Activated naive CD8-positive, alpha-beta T cell treated with anti-CD3 and anti-CD28 coated beads for 36 hours (primary cell): ENCODE measurements around the gene PLPPR1. TPM values are rescaled to one million over a fixed set of nuclear protein-coding genes. Genes with fewer than 3 reads are reported as not detected.
A peak's percentile ranks its signal among the peaks of the same experiment; 100 is the strongest.

ENCODE experiments used
- DNase-seq: peaks from one replicate; pipeline ENCODE4 v3.0.0; 2021
- H3K27ac Mint-ChIP-seq: one replicate; pipeline ENCODE4 v1.8.0; 2022; ENCODE audit warnings: mild to moderate bottlenecking, moderate library complexity, mixed read lengths
- H3K27me3 Mint-ChIP-seq: one replicate; pipeline ENCODE4 v1.8.0; 2022; ENCODE audit warnings: mild to moderate bottlenecking, mixed read lengths
- H3K36me3 Mint-ChIP-seq: one replicate; pipeline ENCODE4 v1.8.0; 2021; ENCODE audit warnings: mild to moderate bottlenecking, mixed read lengths
- H3K4me1 Mint-ChIP-seq: one replicate; pipeline ENCODE4 v1.8.0; 2021; ENCODE audit warnings: mixed read lengths
- H3K4me3 Mint-ChIP-seq: one replicate; pipeline ENCODE4 v1.8.0; 2022; ENCODE audit warnings: mild to moderate bottlenecking, moderate library complexity, mixed read lengths
- H3K9me3 Mint-ChIP-seq: one replicate; pipeline ENCODE4 v1.8.0; 2022; ENCODE audit warnings: mixed read lengths
- total RNA-seq, 2 experiments: library from RNA; stranded (reverse); gene quantifications; one replicate each; pipeline ENCODE4 v1.2.3, GENCODE V29; 2021

Gene PLPPR1
- not detected for total RNA-seq

DNA sequence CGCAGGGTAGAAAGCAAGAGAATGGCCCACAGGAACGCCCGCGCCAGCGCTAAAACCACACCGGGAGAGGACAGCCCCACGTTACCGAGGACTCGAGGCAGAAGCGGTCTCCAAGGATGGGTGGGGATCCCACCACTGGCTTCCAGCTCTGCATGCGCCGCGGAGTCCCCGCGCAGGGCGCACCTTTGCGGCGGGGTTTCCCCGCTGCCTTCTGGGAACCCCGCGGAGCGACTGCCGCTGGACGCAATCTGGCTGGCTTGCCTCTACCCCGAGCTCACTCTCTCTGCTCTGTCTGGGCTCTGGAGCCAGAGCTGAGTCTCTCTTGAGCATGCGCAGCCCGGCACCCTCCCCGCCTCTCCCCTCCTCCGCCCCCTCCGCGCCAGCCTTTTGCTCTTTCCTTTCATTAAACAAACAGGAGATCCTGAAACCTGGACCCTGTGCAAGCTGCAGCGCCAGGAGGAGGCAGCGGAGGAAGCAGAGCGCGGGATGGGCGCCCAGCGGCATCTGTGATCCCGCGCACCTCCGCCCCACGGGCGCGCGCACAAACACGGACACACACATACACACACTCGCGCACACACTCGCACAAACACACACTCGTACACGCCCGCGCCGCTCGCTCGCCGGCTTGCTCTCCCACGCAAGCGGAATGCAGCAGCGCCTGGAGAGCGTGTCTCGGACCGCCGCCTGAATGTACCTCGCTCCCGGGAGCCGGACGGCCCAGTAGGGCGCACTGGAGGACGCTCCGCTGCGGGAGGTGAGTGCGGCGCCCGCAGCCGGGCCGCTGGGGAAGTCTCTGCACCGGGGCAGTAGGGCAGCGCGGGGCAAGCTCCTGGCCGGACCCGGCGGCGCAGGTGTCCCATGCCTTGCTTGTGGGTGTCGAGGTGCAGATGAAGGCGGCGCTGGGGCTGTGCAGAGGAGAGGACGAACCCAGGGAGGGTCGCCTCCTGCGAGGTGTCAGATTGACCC, at the start of gene PLPPR1:
Gene PLPPR1 (plus strand): TSS at position 382 of the 969 bp plus-strand sequence.
- no peaks in the 10 kb centered on the region for H3K36me3 Mint-ChIP-seq
- DNase-seq: peak; percentile 5

DNA sequence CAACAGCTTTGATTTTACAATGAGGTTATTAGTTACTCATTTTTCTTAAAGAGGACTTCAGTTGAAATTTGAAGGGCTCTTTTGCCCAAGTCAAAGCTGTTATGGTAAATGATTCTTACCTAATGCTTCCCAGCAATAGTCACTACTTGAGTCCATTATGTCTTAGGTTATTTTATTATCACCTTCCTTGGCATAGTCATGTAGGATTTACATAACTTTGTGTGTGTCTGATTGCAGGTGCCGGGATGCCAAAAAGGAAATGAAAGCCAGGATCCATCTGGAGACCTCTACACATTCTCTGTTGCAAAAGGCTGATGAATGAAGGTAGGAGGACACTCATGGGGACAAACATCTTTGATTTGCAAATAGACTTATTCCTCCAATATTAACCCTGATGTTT, 38.8 kb upstream of the PLPPR1 start:
- Mint-ChIP-seq H3K9me3 (no peaks in the 10 kb centered on the region), H3K4me1 (no peaks in the 10 kb centered on the region), H3K27ac (no peak overlapping the region), H3K36me3 (no peaks in the 10 kb centered on the region), H3K27me3 (no peaks in the 10 kb centered on the region), H3K4me3 (no peak overlapping the region)
- no peak for DNase-seq

More for the DNA sequence above, at the start of gene PLPPR1:
- Mint-ChIP-seq H3K9me3 (no peaks in the 10 kb centered on the region), H3K27me3 (peaks cover 58% of the 10 kb centered on the region), H3K4me1 (peaks cover 3% of the 10 kb centered on the region), H3K4me3 (peak within 1 kb of the TSS; percentile 12), H3K27ac (no peak within 1 kb of the TSS)

DNA sequence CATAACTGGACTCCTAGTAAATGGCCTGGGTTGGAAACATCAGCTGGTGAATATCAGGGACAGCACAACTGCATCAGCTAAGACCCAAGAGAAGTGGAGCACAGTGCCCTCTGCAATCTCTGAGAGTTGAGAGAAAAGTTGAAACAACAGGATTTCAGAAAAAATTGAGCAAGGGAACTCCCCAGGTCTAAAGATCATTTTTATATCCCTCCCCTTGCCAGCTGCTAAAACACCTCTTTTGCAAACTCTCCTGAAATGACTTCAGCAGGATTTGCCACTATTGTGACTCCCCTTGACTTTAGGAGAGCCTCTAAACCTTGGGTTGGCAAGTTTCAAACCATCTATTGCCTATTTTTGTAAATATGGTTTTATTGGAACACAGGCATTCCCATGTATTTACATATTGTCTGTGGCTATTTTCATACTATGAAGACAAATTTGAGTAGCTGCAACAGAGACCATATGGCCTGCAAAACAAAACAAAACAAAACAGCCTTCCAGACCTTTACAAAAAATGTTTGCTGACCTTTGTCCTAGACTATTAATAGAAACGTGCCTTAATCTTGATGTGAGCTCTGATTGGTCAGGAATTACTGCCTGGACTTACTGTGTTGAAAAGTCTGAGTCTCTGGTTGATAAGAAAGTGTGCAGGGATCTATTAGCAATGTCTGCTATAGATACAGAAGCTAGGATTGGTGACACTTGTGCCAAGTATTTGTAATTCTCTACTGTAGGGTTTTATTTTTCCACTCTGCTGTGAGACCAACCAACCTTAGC, 37.7 kb upstream of the PLPPR1 start:
- no peak overlapping the region for H3K4me3 Mint-ChIP-seq
- no peak overlapping the region for H3K27ac Mint-ChIP-seq
- no peaks in the 10 kb centered on the region for H3K36me3 Mint-ChIP-seq
- no peaks in the 10 kb centered on the region for H3K4me1 Mint-ChIP-seq
- no peaks in the 10 kb centered on the region for H3K9me3 Mint-ChIP-seq
- no peak for DNase-seq
- no peaks in the 10 kb centered on the region for H3K27me3 Mint-ChIP-seq

DNA sequence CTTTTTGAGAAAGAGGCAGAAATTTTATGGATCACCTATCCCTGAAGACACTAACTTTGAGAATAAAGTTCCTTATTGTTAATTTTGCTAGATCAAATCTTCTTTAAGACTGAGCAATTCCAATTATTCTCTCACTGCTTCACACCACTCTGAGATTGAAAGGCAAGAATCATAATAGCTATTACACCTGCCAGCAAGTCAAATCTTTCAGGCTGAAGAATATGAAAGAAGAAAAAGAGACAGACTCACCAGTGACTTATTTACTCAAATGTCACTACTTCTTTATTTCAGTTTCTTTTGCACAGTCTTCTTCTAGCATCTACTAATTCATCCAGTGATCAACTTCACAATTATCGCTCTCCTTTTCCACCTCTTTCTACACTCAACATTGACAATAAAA, 35.9 kb upstream of the PLPPR1 start:
- no peaks in the 10 kb centered on the region for H3K4me1 Mint-ChIP-seq

DNA sequence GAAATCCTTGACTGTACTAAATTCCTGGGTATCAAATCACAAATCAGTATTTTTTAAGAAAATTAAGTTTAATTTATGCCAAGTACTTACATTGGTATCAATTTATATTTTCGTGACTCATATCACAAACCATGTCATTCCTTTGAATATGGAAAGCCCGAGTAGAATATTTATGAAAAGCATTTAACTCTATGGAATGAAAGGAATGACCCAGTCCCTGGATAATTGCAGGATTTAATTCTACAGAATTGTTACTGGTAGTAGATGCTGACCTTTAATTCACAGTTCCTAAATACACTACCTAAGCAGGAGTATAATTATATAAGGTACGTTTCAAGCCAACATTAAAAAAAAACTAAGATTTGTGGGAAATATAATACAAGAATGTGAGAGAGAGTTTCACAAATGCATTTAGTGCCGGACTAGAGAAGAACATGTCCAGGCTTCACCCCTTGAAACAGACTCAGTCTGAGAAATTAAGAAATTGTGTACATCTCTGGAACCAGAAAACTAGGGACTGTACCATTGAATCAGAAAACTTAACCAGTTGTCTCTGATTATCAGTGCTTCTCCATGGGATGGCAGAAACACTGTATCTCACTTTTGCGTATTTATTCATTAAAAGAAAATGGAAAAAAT, 28.5 kb upstream of the PLPPR1 start:
- no peaks in the 10 kb centered on the region for H3K36me3 Mint-ChIP-seq
- no peaks in the 10 kb centered on the region for H3K27me3 Mint-ChIP-seq
- no peak for DNase-seq
- H3K4me3 Mint-ChIP-seq: no peak overlapping the region
- H3K4me1 Mint-ChIP-seq: no peaks in the 10 kb centered on the region
- no peaks in the 10 kb centered on the region for H3K9me3 Mint-ChIP-seq
- H3K27ac Mint-ChIP-seq: no peak overlapping the region

More for the DNA sequence above, 35.9 kb upstream of the PLPPR1 start:
- Mint-ChIP-seq H3K9me3 (no peaks in the 10 kb centered on the region), H3K4me3 (no peak overlapping the region), H3K27me3 (no peaks in the 10 kb centered on the region), H3K27ac (no peak overlapping the region), H3K36me3 (no peaks in the 10 kb centered on the region)
- no peak for DNase-seq

DNA sequence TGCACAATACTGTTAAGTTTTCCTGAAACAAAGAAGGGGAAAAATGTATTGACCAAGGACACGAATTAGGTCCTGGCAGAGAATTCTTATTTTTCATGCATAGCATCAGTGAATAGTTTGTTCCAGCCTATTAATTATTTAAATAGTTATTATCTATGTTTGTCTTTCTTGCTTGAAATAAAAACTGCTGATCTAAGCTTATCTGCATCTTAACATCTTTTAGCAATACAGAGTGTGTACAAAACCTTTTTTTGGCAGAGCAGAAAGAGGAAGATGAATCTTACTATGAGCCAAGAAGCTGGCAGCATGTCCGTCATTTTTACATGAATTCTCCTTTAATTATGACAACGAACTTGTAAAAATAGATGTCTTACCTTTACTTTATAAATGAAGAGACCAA, 23.3 kb upstream of the PLPPR1 start:
- no peaks in the 10 kb centered on the region for H3K9me3 Mint-ChIP-seq
- H3K36me3 Mint-ChIP-seq: no peaks in the 10 kb centered on the region
- no peak overlapping the region for H3K27ac Mint-ChIP-seq
- H3K27me3 Mint-ChIP-seq: no peaks in the 10 kb centered on the region
- H3K4me1 Mint-ChIP-seq: no peaks in the 10 kb centered on the region
- no peak overlapping the region for H3K4me3 Mint-ChIP-seq
- DNase-seq: no peak

DNA sequence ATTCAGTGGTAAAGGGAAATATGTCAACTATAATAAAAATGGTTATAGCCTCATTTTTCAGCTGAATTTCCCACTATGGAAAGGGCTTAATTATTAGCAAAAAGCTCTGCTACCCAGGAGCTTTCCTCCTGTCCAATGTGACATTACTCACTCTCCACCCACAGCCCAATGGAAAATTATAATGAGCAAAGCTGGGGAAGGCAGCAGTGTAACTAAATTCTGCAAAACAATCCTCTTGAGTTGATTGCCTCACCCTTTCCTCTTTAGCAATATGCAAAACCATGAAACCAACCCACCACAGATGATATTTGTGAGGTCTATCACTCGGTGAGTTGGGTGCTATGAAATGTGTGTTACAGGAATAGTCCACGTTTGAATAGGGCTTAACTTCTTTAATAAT, 14.0 kb upstream of the PLPPR1 start:
- Mint-ChIP-seq H3K4me3 (no peak overlapping the region), H3K27ac (no peak overlapping the region), H3K9me3 (no peaks in the 10 kb centered on the region), H3K4me1 (no peaks in the 10 kb centered on the region), H3K27me3 (no peaks in the 10 kb centered on the region), H3K36me3 (no peaks in the 10 kb centered on the region)
- DNase-seq: no peak

DNA sequence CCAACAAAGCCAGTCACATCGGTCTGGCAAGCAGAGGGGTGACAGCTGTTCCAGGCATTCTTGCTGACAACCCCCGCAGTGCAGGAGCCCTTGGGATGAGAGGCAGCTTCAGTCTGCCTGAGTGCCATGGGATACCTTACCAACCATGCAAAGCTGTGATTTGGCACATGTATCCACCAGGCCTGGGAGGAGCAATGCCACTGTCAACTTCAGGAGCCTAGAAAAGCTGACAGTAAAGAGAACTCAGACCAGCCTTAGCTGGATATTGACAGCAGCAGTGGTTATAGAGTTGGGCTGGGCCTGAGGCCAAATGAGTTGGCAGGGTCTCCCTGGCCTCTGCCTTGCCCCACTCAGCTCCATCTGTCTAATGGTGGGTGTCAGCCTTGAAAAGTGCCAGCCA, 10.1 kb upstream of the PLPPR1 start:
- Mint-ChIP-seq H3K36me3 (no peaks in the 10 kb centered on the region), H3K4me3 (no peak overlapping the region), H3K4me1 (no peaks in the 10 kb centered on the region), H3K9me3 (no peaks in the 10 kb centered on the region), H3K27me3 (no peaks in the 10 kb centered on the region), H3K27ac (no peak overlapping the region)
- DNase-seq: no peak

DNA sequence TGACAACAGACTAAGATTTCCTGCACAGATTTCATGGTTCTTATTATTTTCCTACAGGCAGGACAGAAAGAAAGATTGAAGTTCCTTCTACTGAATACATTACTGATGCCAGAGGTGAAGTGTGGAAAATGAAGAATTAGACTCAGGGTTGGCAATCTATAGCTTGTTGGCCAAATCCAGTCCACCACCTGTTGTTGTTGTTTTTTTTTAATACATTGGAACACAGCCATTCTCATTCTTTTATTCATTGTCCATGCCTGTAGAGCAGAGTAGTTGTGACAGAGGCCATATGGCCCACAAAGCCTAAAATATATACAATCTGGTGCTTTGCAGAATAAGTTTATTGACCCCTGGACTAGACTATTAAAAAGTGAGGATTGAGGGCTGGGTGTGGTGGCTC, 5.8 kb upstream of the PLPPR1 start:
- no peak overlapping the region for H3K27ac Mint-ChIP-seq
- peaks cover 17% of the 10 kb centered on the region for H3K27me3 Mint-ChIP-seq
- no peaks in the 10 kb centered on the region for H3K9me3 Mint-ChIP-seq
- no peaks in the 10 kb centered on the region for H3K4me1 Mint-ChIP-seq
- DNase-seq: no peak
- no peak overlapping the region for H3K4me3 Mint-ChIP-seq
- H3K36me3 Mint-ChIP-seq: no peaks in the 10 kb centered on the region

DNA sequence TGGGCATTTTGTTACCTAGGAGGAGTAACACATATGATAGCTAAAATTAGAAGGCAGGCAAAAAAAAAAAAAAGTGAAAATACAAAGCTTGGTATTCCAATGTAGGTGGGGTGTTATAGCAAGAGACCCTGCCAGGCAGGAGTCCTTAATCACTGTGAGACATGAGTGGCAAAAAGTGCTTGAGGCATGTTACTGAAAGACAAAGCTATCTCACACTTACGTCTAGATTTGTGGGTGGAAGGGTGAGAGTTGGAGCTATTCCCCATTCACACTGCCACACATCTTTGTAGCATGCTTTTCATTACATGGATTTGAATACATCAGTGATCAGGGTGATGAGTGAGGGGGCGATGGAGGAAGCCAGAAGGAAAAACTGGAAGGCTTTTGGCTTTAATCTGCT, 2.6 kb upstream of the PLPPR1 start:
- no peaks in the 10 kb centered on the region for H3K9me3 Mint-ChIP-seq
- no peak overlapping the region for H3K4me3 Mint-ChIP-seq
- DNase-seq: no peak
- no peaks in the 10 kb centered on the region for H3K36me3 Mint-ChIP-seq
- no peak overlapping the region for H3K27ac Mint-ChIP-seq
- peaks cover 3% of the 10 kb centered on the region for H3K4me1 Mint-ChIP-seq
- peaks cover 47% of the 10 kb centered on the region for H3K27me3 Mint-ChIP-seq

DNA sequence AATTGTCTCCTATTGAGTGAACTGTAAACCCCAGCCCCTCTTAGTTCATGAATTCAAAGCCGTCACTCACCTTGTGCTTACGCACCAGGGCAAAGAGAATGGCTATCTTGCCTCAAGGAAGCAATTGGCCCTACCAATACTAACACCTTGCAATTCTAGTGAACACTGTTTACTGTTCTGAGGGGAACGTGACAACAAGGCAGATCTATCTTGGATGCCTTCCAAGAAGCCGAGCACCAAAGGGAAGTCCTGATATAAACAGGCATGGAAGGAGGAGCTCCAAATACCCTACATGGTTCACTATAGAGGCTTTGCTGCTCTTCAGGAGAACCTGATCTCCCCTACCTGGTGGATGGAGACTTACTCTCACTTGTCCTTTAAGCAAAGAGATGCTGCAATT, 1.7 kb upstream of the PLPPR1 start:
- Mint-ChIP-seq H3K4me3 (no peak overlapping the region), H3K27me3 (peaks cover 54% of the 10 kb centered on the region), H3K4me1 (peaks cover 3% of the 10 kb centered on the region), H3K27ac (no peak overlapping the region), H3K36me3 (no peaks in the 10 kb centered on the region), H3K9me3 (no peaks in the 10 kb centered on the region)
- DNase-seq: no peak

DNA sequence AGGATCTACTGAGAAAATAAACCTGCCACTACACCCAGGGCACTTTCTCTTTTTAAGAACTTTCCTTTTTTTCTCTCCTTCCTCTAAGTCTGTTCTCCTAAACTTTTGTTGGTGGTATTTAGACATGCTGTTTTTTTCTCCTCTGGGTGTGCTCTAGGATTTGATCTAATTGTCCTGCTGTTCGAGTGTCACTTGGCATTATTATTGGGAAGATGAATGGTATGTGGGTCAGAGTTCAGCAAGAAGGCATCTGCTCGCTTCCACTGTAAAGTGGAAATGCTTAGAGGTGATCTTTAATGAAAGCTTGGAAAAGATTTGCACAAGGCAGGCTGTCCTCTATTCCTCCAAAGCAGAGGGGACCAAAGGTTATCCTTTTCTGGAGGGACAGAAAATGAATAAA, 1.3 kb upstream of the PLPPR1 start:
- no peak overlapping the region for H3K27ac Mint-ChIP-seq
- H3K9me3 Mint-ChIP-seq: no peaks in the 10 kb centered on the region
- no peaks in the 10 kb centered on the region for H3K36me3 Mint-ChIP-seq
- no peak for DNase-seq
- H3K4me3 Mint-ChIP-seq: no peak overlapping the region
- peaks cover 58% of the 10 kb centered on the region for H3K27me3 Mint-ChIP-seq
- H3K4me1 Mint-ChIP-seq: peaks cover 3% of the 10 kb centered on the region

DNA sequence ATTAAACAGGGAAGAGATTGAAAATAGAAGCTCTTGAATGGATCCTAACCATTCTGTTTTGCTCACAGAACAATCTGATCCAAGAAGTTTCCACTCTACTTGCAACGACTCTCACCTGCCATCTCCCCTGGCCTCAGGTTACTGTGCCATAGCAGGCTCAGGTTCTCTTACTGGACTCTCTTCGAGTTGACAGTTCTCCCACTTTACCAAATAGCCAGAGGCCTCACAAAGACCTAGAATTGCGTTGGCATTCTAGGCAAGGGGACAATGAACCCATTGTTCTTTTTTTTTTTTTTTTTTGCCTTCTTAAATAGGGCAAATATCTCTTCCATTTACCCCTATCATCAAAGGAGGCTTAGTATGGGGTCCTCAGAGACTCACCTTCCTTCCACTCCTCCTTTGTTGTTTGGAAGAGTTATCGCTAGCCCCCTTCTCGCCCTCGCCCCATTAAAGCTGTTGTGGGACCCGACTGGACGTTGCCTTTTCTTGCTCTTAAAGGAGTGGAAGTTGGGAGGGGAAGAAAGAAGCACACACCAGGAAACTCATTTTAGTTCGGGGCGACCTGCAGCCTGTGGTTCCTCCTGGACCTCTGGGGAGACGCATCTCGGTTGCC, 688 bp upstream of the PLPPR1 start:
- no peak for DNase-seq
- Mint-ChIP-seq H3K36me3 (no peaks in the 10 kb centered on the region), H3K4me1 (peaks cover 3% of the 10 kb centered on the region), H3K4me3 (no peak overlapping the region), H3K27me3 (peaks cover 58% of the 10 kb centered on the region), H3K27ac (no peak overlapping the region), H3K9me3 (no peaks in the 10 kb centered on the region)

DNA sequence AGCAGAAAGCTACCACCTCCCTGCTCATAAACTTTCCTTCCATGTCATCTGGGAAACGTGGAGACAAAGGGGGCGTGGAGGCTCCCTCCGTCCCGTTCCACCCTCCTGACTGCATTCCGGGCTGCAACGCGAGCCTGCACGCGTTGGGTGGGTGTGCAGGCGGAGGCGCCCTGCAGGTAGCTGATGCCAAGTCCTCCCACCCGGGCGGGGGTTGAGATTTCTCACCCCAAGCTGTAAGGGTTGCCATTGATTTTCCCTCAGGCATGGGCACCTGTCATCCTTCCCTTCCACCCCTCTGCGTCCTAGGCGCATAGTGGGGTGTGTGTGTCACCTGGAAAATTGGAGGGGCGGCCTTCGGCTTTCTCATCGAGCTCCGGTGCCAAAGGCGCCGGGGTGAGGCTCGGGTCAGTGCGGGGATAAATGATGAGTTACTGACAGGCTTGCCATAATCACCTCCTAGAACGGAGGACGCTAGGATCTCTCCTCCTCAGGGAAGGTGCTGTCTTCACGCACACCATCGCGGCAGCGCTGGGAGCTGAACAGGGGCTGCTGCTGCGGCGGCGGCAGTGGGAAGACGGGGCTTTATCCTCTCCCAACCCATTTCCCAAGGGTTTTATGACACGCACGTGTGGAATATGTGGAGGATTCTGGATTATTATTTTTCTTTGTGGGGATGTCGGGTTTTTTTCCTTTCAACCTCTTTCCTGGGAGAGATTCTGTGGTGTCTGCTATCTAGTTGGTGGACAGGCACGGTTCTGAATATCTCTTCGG, 973 bp downstream of the PLPPR1 start:
- no peak for DNase-seq
- Mint-ChIP-seq H3K27me3 (peaks cover 58% of the 10 kb centered on the region), H3K9me3 (no peaks in the 10 kb centered on the region), H3K4me3 (no peak overlapping the region), H3K4me1 (peaks cover 3% of the 10 kb centered on the region), H3K36me3 (no peaks in the 10 kb centered on the region), H3K27ac (no peak overlapping the region)
